ENCODE measurements around the gene SH3RF3. TPM values are rescaled to one million over a fixed set of nuclear protein-coding genes. Genes with fewer than 3 reads are reported as not detected.

Gene SH3RF3
- total RNA-seq, 1 donor from 2014 or later: 10.8 TPM

GRCh38 chr2:109193807-109194619 is 65.0 kb downstream of the SH3RF3 start:
- Histone ChIP-seq H3K36me3 (no peaks in the 10 kb centered on the region), H3K9me3 (no peaks in the 10 kb centered on the region), H3K4me1 (peaks cover 29% of the 10 kb centered on the region), H3K4me3 (no peak overlapping the region), H3K27ac (no peak overlapping the region), H3K27me3 (no peaks in the 10 kb centered on the region)
- no peak for DNase-seq (ENCODE audit: extremely low spot score in 2 of 2)
- no peak for TF ChIP-seq POLR2AphosphoS5 (IDR thresholded peaks at IDR 0.05; ENCODE audit: insufficient read depth in 1 of 2, low read depth in 1 of 2)
- no peak for TF ChIP-seq POLR2A (IDR thresholded peaks at IDR 0.05)
- TF ChIP-seq CTCF (IDR thresholded peaks at IDR 0.05): no peak
- intact Hi-C loops (cut with DNase I): no loop called here

- Histone ChIP-seq H3K36me3 (no peaks in the 10 kb centered on the region), H3K9me3 (no peaks in the 10 kb centered on the region), H3K4me1 (peaks cover 29% of the 10 kb centered on the region), H3K27me3 (no peaks in the 10 kb centered on the region), H3K27ac (no peak overlapping the region), H3K4me3 (no peak overlapping the region)
- intact Hi-C loops (cut with DNase I): no loop called here
- no peak for DNase-seq (ENCODE audit: extremely low spot score in 2 of 2)
- TF ChIP-seq CTCF (IDR thresholded peaks at IDR 0.05) (no peak), POLR2A (IDR thresholded peaks at IDR 0.05) (no peak), POLR2AphosphoS5 (IDR thresholded peaks at IDR 0.05; ENCODE audit: insufficient read depth in 1 of 2, low read depth in 1 of 2) (no peak)
Measured at GRCh38 chr2:109194620-109194937, 65.6 kb downstream of the SH3RF3 start.

GRCh38 chr2:109195193-109196045 is 66.4 kb downstream of the SH3RF3 start:
- no peaks in the 10 kb centered on the region for H3K27me3 ChIP-seq
- H3K4me1 ChIP-seq: peaks cover 29% of the 10 kb centered on the region
- intact Hi-C loops (cut with DNase I): no loop called here
- DNase-seq (ENCODE audit: extremely low spot score in 2 of 2): no peak
- TF ChIP-seq POLR2A (IDR thresholded peaks at IDR 0.05): no peak
- TF ChIP-seq POLR2AphosphoS5 (IDR thresholded peaks at IDR 0.05; ENCODE audit: insufficient read depth in 1 of 2, low read depth in 1 of 2): no peak
- TF ChIP-seq CTCF (IDR thresholded peaks at IDR 0.05): no peak
- no peak overlapping the region for H3K27ac ChIP-seq
- no peaks in the 10 kb centered on the region for H3K9me3 ChIP-seq
- no peaks in the 10 kb centered on the region for H3K36me3 ChIP-seq
- no peak overlapping the region for H3K4me3 ChIP-seq

- DNase-seq (ENCODE audit: extremely low spot score in 2 of 2): no peak
- intact Hi-C loops (cut with DNase I): no loop called here
Measured at GRCh38 chr2:109196081-109196875, 67.3 kb downstream of the SH3RF3 start.

More at GRCh38 chr2:109196081-109196875, 67.3 kb downstream of the SH3RF3 start:
- Histone ChIP-seq H3K4me1 (peaks cover 29% of the 10 kb centered on the region), H3K27me3 (no peaks in the 10 kb centered on the region), H3K27ac (no peak overlapping the region), H3K36me3 (no peaks in the 10 kb centered on the region), H3K9me3 (no peaks in the 10 kb centered on the region), H3K4me3 (no peak overlapping the region)
- no peak for TF ChIP-seq POLR2AphosphoS5 (IDR thresholded peaks at IDR 0.05; ENCODE audit: insufficient read depth in 1 of 2, low read depth in 1 of 2)
- no peak for TF ChIP-seq POLR2A (IDR thresholded peaks at IDR 0.05)
- TF ChIP-seq CTCF (IDR thresholded peaks at IDR 0.05): no peak

All from vagina (tissue), 2 donors.